Inflammatory macrophage (primary cell): ENCODE measurements around the gene FBXL20.
"Not testable (repeated sequence)": the region's sequence is repeated elsewhere in the genome, so short reads cannot be mapped to it uniquely, and the experiment has no call there.

Experiments
- DNase-seq, 2 donors: peaks; one replicate each; pipeline ENCODE4 v3.0.0-alpha.2; 2020 to 2022
- total RNA-seq, 18 experiments: gene quantifications; one replicate each; lab custom pipeline; 2026; ENCODE audit warnings: mixed read lengths in 6 of 18, inconsistent platforms in 2 of 18; lab: John Stamatoyannopoulos, UW

Gene FBXL20, protein sequence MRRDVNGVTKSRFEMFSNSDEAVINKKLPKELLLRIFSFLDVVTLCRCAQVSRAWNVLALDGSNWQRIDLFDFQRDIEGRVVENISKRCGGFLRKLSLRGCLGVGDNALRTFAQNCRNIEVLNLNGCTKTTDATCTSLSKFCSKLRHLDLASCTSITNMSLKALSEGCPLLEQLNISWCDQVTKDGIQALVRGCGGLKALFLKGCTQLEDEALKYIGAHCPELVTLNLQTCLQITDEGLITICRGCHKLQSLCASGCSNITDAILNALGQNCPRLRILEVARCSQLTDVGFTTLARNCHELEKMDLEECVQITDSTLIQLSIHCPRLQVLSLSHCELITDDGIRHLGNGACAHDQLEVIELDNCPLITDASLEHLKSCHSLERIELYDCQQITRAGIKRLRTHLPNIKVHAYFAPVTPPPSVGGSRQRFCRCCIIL
- 5.1 to 54.1 (median 23.0) reads per million in 18 experiments for total RNA-seq

DNA sequence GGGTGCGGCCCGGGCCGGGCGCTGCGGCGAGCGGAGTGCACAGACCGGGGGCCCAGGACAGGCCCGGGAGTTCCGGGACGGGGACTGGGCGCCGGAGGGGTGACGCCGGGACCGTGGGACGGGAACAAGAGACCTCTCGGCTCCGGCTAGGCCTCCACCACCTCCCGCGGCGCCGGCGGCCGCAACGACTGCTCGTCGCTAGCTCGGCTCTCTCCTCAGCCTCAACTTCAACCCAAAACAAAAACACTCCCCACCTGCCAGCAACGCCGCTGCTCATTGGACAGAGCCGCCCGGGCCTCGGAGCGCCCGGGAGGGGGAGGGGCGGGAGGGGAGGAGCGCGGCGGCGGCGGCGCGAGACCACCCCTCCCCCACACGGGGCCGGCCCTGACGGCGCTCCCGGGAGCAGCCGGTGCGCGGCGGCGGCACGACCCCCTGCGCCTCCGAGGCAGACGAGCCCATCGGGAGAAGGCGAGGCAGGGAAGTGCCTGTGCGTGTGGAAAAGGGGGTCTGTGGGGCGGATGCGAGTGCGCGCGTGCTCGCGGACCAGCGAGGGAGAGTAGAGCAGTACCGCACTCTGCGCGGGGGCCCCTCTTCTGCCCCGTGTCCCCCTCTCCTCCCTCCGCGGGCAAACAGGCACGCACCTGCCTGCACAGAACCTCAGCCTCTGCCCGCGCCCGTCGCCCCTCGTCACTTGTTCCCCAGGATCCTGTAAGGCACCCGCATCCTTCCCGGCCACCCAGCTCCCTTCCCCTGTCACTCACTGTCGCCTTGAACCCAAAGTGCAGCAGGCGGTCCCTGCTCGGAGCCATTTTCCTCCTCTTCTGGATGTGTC is at the start of gene FBXL20:
FBXL20 (minus strand) TSS at position 215 of the 832 bp plus-strand sequence. CDS start 224 bp downstream, outside the sequence.
- DNase-seq = peak; percentile 91 to 93

DNA sequence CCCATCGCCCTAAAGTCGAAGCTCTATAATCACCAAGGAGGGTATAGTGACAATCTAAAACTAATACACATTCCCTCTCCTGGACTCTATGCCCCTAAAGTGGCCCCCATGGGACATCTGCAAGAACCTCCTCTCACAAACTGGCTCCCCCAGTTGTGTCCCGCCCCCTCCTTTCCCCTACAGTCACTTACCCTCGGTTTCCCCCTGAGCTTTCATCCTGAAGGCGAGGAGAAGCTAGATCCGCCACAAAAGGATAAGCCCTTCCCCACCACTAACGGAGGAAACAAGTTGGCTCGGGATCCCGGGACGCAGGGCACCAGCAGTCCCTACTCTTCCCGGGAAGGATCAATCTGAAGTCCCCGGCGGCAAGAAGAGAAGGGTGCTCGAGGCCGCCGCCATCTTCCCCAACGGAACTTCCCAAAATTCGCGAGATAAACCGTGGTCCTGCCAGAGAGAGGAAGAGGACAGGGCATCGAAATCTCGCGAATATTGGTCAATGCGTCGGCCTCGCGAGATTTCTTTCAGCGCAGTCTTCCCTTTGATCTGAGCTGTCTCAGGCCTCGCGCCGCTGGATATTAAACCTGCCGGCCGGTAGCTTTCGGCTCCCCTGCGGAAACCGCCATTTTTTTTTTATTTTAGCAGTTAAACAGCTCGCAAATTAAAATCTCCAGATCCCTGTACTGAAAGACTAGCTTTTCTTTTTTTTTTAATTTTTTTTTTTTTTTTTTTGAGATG is 49.6 kb upstream of the FBXL20 start, which contains the start of gene MED1:
MED1 (minus strand) TSS at position 417 of the 735 bp plus-strand sequence; CDS start at position 216, 201 bp downstream.
- DNase-seq = peak; percentile 98 to 99

DNA sequence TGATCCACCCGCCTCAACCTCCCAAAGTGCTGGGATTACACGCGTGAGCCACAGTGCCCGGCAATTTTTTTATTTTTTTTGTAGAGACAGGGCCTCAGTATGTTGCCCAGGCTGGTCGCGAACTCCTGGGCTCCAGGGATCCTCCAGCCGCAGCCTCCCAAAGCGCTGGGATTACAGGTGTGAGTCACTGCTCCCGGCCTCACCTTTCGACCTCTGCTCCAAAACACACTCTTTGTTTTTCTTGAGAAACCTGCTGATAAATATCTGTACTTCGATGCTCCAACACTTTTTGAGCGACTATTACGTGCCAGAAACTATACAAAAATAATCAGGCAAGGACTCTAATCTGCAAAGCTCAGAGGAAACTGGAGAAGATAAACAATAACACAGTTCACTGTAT is 48.6 kb upstream of the FBXL20 start:
- no peak for DNase-seq

DNA sequence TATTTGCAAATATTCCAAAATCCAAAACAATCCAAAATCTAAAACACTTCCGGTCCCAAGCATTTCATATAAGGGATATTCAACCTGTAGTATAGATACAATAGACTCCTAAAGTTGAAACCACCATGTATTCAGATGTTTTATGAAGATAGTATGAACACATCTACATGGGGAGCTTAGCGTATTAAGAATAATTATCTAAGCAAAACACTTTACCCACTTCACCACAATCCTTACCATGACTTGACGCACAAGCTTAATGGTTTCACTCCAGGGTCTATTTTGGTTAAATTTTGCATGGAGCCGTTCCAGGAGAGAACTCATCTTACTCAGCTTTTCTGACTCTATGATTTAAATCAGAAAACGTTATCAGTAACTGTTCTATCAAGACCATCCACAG is 46.1 kb upstream of the FBXL20 start:
- DNase-seq = no peak

DNA sequence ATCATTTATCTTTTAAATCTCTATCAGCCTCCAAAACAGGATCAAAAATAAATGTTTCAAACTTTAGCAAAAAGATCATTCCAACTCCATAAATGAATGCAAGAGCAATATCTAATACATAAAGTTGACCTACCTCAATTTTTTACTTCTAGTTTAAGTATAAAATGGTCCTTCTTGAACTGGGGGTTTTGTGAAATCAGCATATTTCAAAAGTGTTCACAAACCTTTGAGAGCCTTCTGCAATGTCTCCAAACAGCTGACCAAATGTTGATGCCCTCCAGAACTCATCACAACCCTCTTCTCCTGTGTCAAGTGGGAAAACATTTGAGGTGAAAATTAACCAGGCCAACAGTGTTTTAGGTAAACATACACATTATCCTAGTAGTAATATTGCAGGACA is 41.9 kb upstream of the FBXL20 start:
- no peak for DNase-seq

DNA sequence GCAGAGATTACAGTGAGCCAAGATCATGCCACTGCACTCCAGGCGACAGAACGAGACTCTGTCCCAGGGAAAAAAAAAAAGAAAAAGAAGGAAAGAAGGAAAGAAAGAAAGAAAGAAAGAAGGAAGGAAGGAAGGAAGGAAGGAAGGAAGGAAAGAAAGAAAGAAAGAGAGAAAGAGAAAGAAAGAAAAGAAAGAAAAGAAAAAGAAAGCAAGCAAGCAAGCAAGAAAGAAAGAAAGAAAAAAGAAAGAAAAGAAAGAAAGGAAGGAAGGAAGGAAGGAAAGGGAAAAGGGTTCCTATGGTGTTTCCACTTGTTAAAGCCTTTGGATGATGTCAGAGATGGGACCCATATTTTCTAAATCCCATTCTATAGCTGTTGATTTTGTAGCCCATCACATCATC is 38.4 kb upstream of the FBXL20 start:
- not testable (repeated sequence) for DNase-seq

DNA sequence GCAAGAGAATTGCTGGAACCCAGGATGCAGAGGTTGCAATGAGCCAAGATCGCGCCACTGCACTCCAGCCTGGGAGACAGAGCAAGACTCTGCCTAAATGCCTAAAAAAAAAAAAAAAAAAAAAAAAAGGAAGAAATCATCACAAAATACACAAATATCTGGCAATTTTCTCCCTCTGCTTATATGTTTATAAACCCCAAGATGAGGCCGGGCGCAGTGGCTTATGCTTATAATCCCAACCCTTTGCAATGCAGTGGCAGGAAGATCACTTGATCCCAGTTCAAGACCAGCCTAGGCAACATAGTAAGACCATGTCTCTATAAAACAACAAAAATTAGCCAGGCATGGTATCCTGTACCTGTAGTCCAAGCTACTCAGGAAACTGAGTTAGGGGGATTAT is 28.2 kb upstream of the FBXL20 start:
- DNase-seq = no peak

DNA sequence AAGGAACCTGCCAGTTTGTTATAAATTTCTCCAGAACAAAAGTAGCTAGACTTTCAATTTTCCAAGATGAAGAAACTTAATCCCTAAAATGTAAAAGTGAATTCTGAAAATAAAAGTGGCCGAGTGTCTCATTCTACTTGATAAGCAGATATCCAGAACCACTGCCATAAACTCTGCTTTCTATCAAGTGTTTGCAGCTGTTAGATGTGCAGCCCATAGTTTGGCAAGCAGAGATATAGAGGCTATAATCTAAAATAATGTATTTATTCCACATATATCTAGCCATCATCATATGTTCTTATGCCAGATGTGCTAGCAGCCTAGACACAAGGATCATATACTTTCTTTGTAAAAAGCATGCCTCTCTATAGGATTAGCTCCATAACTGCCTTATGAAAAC is 14.7 kb upstream of the FBXL20 start:
- DNase-seq = no peak

DNA sequence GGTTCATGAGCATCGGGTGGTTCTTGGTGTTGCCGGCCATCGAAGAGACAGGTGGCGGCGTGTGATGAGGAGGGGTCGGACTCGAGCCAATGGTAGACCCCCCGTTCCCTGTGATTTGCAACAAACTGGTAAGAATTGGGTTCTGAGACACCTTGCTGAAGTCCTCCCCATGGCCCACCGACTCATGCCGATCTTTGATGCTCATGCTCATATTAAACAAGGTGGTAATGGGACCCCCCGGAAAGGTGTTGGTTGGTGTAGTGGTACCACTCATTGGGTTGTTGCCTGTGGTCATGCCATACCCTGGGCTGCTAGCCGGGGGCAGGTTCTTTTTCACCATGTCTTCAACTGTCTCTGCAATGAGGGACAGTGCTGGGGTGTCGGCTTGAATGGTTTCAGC is 8.9 kb upstream of the FBXL20 start:
- no peak for DNase-seq

DNA sequence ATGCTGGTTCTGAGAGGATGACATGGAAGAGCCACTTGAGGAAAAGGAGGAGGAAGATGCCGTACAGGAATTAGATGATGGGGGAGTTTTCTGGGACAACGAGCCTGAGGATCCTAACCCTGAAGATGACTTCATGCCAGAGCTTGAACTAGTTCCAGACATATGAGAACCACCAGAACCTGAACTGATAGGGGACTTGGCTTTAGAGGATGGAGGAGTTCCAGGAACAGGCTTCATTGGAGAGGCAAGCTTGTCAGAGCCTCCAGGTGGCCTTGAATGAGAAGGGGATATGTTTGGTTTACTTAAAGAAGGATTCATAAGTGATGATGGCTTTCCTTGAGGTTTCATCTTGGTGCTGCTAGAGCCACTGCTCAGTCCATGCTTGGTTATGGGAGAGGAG is 6.9 kb upstream of the FBXL20 start:
- no peak for DNase-seq

DNA sequence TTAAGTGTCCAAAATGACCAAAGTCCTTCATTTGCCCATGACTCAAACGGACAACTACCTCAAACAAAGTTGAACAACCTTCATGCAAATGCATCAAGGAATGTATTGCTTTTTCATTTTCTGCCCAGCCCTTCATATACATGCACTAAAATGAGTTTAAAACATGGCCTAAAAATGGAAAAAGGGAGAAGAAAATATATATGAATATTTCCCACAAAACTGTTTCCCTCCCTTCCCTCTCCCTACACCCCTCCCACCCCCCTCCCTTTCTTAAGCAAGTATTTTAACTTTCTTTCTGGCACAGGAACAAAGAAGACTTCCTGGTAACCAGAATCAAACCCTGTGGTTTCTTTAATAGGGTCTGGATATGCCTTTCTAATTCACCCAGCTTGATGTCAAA is 5.5 kb upstream of the FBXL20 start:
- DNase-seq = no peak

DNA sequence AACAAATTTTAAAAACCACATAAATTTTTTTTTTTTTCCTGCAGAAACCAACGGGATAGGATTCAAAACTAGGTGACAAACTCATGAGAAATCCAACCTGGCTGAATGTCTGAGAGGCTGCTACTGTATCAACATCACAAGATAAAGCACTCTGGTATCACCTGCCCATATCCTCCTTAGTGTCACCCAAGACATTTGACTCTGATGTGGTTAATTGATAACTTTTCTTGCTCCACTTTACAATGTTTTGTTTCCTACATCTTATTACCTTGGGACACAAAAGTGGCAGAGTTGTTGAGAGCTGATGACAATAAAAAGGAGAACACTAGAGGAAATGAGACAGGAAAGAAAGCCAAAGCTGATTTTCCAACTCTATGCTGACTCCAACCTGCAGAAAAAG is 4.0 kb upstream of the FBXL20 start:
- no peak for DNase-seq

DNA sequence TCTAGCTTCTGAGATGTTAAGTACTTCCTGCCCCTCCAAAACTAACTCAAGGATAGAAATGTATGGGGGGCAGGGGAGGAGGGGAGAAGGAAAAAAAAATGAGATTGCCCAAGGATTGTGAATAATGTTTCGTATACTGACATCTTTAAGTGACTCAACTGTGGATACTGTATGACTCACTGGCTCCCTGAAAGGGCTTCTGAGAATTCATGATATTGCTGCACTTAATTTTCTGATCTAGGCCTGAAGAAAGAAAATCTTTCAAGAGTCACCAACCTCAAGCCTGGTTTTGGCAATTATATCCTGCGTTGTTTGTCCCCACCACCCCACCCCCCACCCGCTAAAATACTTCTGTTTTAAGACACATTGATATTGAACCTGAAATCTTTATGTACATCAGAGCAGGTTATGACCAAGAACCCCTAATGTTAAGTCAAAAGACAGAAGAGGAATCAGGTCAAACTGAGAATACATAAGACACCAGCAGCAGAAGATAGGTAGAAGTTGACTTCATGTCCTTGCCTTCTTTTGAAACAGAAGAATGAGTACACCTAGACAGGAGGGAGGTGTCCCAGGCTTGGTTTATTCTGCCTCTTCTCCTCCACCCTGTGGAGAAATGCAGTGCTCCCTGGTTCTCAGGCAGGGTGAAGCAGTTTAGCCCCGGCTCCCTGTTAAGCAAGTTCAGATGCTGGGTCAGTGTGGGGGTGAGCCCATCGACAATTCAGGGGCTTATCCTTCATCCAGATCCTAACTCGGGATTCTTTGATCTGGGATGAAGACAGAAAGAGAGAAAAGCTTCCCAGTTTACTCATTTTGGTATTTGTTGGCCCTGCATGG is 3.3 kb upstream of the FBXL20 start:
- peak; percentile 61 to 64 for DNase-seq

DNA sequence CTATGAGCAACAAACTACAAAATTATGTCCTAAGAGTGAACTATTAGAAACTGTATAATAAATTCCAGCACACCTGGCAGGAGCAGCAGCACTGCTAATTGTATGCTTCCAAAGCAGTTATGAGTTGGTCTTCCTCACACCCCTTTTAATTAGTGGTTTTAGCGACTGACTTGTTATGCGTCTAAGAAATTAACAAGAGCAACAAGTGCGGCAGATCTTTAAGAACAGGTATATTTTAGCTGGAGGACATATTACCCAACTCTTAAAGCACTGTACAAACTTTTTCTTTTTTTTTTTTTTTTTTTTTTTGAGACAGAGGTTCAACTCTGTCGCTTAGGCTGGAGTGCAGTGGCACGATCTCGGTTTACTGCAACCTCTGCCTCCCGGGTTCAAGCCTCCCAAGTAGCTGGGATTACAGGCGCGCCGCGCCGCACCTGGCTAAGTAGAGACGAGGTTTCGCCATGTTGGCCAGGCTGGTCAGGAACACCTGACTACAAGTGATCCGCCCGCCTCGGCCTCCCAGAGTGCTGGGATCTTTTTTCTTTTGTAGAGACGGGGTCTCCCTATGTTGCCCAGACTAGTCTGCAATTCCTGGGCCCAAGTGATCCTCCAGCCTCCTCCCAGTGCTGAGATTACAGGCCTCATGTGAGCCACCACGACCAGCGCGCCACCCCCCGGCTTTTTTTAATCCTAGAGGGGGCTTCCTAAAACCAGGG is 1.6 kb upstream of the FBXL20 start:
- no peak for DNase-seq

DNA sequence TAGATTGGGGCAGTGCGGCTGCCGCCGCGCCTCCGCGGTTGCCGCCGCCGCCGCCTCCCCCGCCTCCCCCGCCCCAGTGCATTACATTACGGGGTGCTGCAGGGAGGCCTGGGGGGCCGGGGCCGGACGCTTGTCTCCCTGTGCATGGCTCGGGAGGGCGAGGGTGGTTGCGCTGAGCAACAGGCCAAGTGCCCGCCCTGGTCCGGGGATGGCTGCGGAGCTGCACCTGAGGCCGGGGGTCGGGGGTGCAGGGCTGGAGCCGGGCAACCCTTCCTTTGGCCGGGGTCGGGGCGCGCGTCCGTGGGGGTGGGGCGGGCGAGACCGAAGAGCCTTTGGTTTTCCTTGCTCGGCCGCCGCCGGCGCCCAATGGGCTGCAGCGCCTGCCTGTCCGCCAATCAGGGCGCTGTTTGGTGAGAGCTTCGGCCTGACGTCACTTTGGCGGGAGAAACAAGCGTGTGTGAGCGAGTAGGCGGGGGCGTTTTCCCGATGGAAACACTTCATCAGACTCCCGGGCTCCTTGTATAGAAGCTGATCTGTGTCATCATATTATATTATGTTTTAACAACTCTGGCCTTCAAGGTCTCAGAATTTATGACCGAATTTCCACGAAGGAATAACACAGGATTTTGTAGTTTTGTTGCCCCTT is 941 bp upstream of the FBXL20 start:
- peak; percentile 89 to 94 for DNase-seq

DNA sequence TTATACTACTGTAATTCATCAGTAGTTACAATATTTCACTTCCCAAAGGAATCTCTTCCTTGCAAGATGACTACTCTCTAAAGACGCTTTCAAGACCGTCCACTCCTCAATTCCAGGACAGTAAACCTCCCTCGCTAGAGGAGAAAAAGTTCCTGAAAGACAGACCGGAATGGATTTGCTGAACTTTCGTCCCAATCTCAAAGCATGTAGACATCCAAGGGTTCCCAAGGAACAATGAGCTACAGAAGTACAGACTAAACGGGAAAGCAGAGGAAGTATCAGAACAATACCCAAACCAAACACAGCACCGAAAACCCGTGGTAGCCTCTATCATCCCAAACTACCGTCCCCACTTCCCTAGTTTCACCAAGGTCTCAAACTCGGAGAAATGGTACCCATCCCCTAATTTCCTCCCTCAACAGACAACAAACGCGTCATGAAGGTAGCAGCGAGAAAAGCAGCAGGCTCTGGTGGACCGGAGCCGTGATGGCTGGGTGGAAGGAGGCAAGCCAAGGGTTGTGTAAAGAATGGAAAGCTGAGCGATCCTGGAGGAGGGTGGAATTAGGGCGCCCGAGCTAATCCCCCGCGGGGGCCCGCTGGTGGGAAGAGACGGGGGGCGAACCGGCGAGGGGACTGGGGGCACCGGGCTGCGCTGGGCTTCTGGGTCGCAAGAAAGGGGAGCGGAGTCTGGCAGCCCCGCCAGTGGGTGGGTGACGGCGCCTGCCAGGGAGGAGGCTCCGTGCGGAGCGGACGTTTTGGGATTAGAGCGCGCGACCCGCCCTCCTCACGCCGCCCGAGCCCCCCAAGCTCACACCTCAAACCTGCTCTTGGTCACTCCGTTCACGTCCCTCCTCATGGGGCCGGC is 647 bp downstream of the FBXL20 start:
- DNase-seq = peak; percentile 4 to 10

DNA sequence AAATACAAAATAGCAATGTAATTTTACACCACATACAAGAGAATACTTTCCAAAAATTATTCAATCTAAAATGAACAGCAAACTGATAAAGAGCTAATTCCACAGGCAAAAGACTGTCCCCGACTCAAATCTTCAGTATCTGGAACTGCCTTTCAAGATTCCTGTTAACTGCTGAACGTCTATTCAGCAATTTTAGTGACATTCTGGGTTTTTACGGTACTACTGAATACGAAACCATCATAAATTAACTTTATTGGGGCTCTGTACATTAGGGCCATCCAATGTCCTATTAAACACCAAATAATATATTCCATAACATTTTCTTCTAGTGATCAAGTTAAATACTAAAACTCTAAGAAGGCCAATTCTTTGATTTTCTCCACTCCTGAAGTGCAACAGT is 1.6 kb downstream of the FBXL20 start:
- DNase-seq = no peak

DNA sequence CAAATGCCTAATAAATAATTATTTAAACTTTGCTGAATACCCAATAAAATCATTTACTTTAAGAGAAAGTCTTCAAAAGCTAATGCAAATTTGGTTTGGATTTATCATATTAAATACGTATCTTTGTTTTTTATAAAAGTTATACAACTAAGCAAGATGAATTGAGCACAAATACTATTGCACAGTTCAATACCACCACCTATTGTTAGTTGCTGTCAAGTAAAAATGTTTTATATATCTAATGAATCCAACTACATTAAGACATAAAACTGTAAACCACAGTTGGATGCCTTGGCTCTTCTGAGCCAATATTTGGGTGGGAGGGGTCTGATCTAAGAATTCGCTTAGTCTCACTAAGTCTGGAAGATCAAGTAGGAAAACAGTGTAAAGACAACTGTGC is 7.7 kb downstream of the FBXL20 start:
- DNase-seq = peak in 1 of 2 donors; percentile 33

DNA sequence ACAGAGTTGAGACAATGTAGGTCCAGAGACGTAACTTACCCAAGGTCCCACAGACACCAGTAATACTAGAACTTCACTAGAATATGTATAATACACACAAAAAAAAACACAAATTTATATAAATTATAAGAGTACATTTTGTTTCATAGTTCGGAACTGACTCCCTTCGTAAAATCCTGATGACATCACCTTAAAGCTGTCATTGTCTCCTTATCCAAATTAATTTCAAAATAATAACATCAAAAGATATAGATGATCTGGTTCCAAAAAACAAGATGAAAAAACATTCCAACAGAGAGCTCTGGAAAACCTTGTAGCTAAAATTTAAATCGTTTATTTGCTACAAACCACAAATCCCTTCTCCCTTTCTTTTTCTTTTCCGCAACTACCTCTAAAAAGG is 10.0 kb downstream of the FBXL20 start:
- DNase-seq = no peak

DNA sequence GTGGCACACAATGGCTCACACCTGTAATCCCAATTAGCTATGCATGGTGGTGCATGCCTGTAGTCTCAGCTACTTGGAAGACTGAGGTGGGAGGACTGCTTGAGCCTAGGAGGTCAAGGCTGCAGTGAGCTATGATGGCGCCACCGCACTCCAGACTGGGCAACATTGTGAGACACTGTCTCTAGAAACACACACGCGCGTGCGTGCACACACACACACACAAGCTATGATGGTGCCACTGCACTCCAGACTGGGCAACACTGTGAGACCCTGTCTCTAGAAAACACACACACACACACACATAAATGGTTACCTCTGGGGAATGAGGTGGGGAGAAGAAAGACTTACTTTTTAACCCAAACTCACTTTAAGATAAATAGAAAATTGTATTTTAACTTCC is 16.4 kb downstream of the FBXL20 start:
- DNase-seq = no peak
